Stimulated activated effector memory CD8-positive, alpha-beta T cell treated with anti-CD3 and anti-CD28 coated beads, Interleukin-12 subunit alpha, Interleukin-12 subunit beta, amount 100 ng/mL, for 72 hours (primary cell): ENCODE data around the gene AKT1.
A peak's percentile ranks its signal among the peaks of the same experiment; 100 is the strongest.
"Not testable (repeated sequence)": the region's sequence is repeated elsewhere in the genome, so short reads cannot be mapped to it uniquely, and the experiment has no call there.

Source experiments
- ATAC-seq: fragments of 150-1000 bp; cut with Tn5 transposase; 2 replicates; pipeline ENCODE4 v1.10.0; 2021
- DNase-seq, 2 donors: peaks; one replicate each; pipeline ENCODE4 v3.0.0; 2021 to 2022; ENCODE audit warnings: low spot score in 2 of 2
- H3K27ac Mint-ChIP-seq: one replicate; pipeline ENCODE4 v1.8.0; 2022; ENCODE audit warnings: mild to moderate bottlenecking, mixed read lengths
- H3K36me3 Mint-ChIP-seq: one replicate; pipeline ENCODE4 v1.8.0; 2022; ENCODE audit warnings: mild to moderate bottlenecking, mixed read lengths
- H3K4me1 Mint-ChIP-seq: one replicate; pipeline ENCODE4 v1.8.0; 2022; ENCODE audit warnings: mixed read lengths
- H3K4me3 Mint-ChIP-seq: one replicate; pipeline ENCODE4 v1.8.0; 2022; ENCODE audit warnings: mild to moderate bottlenecking, mixed read lengths
- H3K9me3 Mint-ChIP-seq: one replicate; pipeline ENCODE4 v1.8.0; 2022; ENCODE audit warnings: mixed read lengths

The AKT1 gene

GRCh38 chr14:104822821-104823615, 27.5 kb upstream of the AKT1 start:
- peaks cover 25% of the 10 kb centered on the region for H3K4me1 Mint-ChIP-seq
- DNase-seq (no peak), ATAC-seq (no peak)
- H3K4me3 Mint-ChIP-seq, result no peak overlapping the region
- H3K27ac Mint-ChIP-seq, result no peak overlapping the region
- H3K36me3 Mint-ChIP-seq, result no peaks in the 10 kb centered on the region
- peaks cover 6% of the 10 kb centered on the region for H3K9me3 Mint-ChIP-seq

GRCh38 chr14:104821971-104822608, 26.5 kb upstream of the AKT1 start:
- peaks cover 6% of the 10 kb centered on the region for H3K9me3 Mint-ChIP-seq
- H3K4me3 Mint-ChIP-seq, result no peak overlapping the region
- no peak overlapping the region for H3K27ac Mint-ChIP-seq
- DNase-seq (no peak), ATAC-seq (no peak)
- H3K36me3 Mint-ChIP-seq, result peaks cover under 1% of the 10 kb centered on the region
- H3K4me1 Mint-ChIP-seq, result peaks cover 19% of the 10 kb centered on the region

- ATAC-seq (no peak), DNase-seq (no peak)
- peaks cover 21% of the 10 kb centered on the region for H3K4me1 Mint-ChIP-seq
- peaks cover 7% of the 10 kb centered on the region for H3K36me3 Mint-ChIP-seq
- no peak overlapping the region for H3K4me3 Mint-ChIP-seq
- H3K9me3 Mint-ChIP-seq, result peaks cover 6% of the 10 kb centered on the region
- H3K27ac Mint-ChIP-seq, result no peak overlapping the region
These were observed 25.8 kb upstream of the AKT1 start for GRCh38 chr14:104821229-104821945.

- DNase-seq (no peak), ATAC-seq (no peak)
- Mint-ChIP-seq H3K9me3 (peaks cover 6% of the 10 kb centered on the region), H3K4me3 (no peak overlapping the region), H3K4me1 (peaks cover 19% of the 10 kb centered on the region), H3K27ac (no peak overlapping the region), H3K36me3 (peaks cover 11% of the 10 kb centered on the region)
These were observed 25.2 kb upstream of the AKT1 start for GRCh38 chr14:104820669-104821228.

- Mint-ChIP-seq H3K4me3 (no peak overlapping the region), H3K36me3 (peaks cover 14% of the 10 kb centered on the region), H3K4me1 (peaks cover 9% of the 10 kb centered on the region), H3K27ac (no peak overlapping the region), H3K9me3 (peaks cover under 1% of the 10 kb centered on the region)
- ATAC-seq (no peak), DNase-seq (no peak)
These were observed 23.8 kb upstream of the AKT1 start for GRCh38 chr14:104819361-104819781.

- Mint-ChIP-seq H3K9me3 (no peaks in the 10 kb centered on the region), H3K27ac (no peak overlapping the region), H3K36me3 (peaks cover 15% of the 10 kb centered on the region), H3K4me3 (no peak overlapping the region), H3K4me1 (peaks cover 15% of the 10 kb centered on the region)
- no peak for DNase-seq
- no peak for ATAC-seq
These were observed 23.2 kb upstream of the AKT1 start for GRCh38 chr14:104818714-104819161.

GRCh38 chr14:104817930-104818713, 22.6 kb upstream of the AKT1 start:
- peak overlapping the region; percentile 89 for H3K4me3 Mint-ChIP-seq
- ATAC-seq, result no peak
- no peak for DNase-seq
- H3K36me3 Mint-ChIP-seq, result peaks cover 15% of the 10 kb centered on the region
- peaks cover 15% of the 10 kb centered on the region for H3K4me1 Mint-ChIP-seq
- no peak overlapping the region for H3K27ac Mint-ChIP-seq
- no peaks in the 10 kb centered on the region for H3K9me3 Mint-ChIP-seq

- peak overlapping the region; percentile 89 for H3K4me3 Mint-ChIP-seq
- peaks cover 15% of the 10 kb centered on the region for H3K4me1 Mint-ChIP-seq
- H3K9me3 Mint-ChIP-seq, result no peaks in the 10 kb centered on the region
- no peak for ATAC-seq
- no peak for DNase-seq
- peaks cover 15% of the 10 kb centered on the region for H3K36me3 Mint-ChIP-seq
- H3K27ac Mint-ChIP-seq, result peak overlapping the region; percentile 95
These were observed 21.0 kb upstream of the AKT1 start for GRCh38 chr14:104816616-104816884.

GRCh38 chr14:104814701-104815100, 19.2 kb upstream of the AKT1 start:
- peaks cover 21% of the 10 kb centered on the region for H3K36me3 Mint-ChIP-seq
- H3K27ac Mint-ChIP-seq, DNase-seq, ATAC-seq, H3K9me3 Mint-ChIP-seq: not testable (repeated sequence)
- H3K4me3 Mint-ChIP-seq, result peak overlapping the region; percentile 89
- H3K4me1 Mint-ChIP-seq, result peaks cover 15% of the 10 kb centered on the region

GRCh38 chr14:104813286-104813685, 17.7 kb upstream of the AKT1 start:
- DNase-seq, result no peak
- H3K4me3 Mint-ChIP-seq, result no peak overlapping the region
- peaks cover 15% of the 10 kb centered on the region for H3K4me1 Mint-ChIP-seq
- H3K9me3 Mint-ChIP-seq, result no peaks in the 10 kb centered on the region
- H3K36me3 Mint-ChIP-seq, result peaks cover 21% of the 10 kb centered on the region
- H3K27ac Mint-ChIP-seq, result no peak overlapping the region
- no peak for ATAC-seq

GRCh38 chr14:104810316-104810715, 14.8 kb upstream of the AKT1 start:
- H3K4me1 Mint-ChIP-seq, result peaks cover 15% of the 10 kb centered on the region
- no peak overlapping the region for H3K27ac Mint-ChIP-seq
- ATAC-seq, result no peak
- no peaks in the 10 kb centered on the region for H3K9me3 Mint-ChIP-seq
- H3K36me3 Mint-ChIP-seq, result peaks cover 10% of the 10 kb centered on the region
- no peak for DNase-seq
- no peak overlapping the region for H3K4me3 Mint-ChIP-seq

GRCh38 chr14:104808456-104808855, 12.9 kb upstream of the AKT1 start:
- no peak overlapping the region for H3K4me3 Mint-ChIP-seq
- DNase-seq (no peak), ATAC-seq (no peak)
- H3K4me1 Mint-ChIP-seq, result peaks cover 7% of the 10 kb centered on the region
- H3K36me3 Mint-ChIP-seq, result peaks cover 5% of the 10 kb centered on the region
- H3K27ac Mint-ChIP-seq, result no peak overlapping the region
- H3K9me3 Mint-ChIP-seq, result no peaks in the 10 kb centered on the region

- H3K27ac Mint-ChIP-seq, result peak overlapping the region; percentile 40
- H3K4me3 Mint-ChIP-seq, result no peak overlapping the region
- DNase-seq, result no peak
These were observed 11.3 kb upstream of the AKT1 start for GRCh38 chr14:104806625-104807465.

GRCh38 chr14:104805941-104806624, 10.5 kb upstream of the AKT1 start:
- Mint-ChIP-seq H3K36me3 (peaks cover 5% of the 10 kb centered on the region), H3K4me3 (no peak overlapping the region), H3K27ac (no peak overlapping the region), H3K4me1 (peaks cover 21% of the 10 kb centered on the region), H3K9me3 (no peaks in the 10 kb centered on the region)
- no peak for DNase-seq
- ATAC-seq, result no peak

More at GRCh38 chr14:104806625-104807465, 11.3 kb upstream of the AKT1 start:
- H3K4me1 Mint-ChIP-seq, result peaks cover 14% of the 10 kb centered on the region
- peaks cover 5% of the 10 kb centered on the region for H3K36me3 Mint-ChIP-seq
- no peaks in the 10 kb centered on the region for H3K9me3 Mint-ChIP-seq
- no peak for ATAC-seq
